Measurements from ENCODE around the gene KIF2A. TPM values are rescaled to one million over a fixed set of nuclear protein-coding genes. Genes with fewer than 3 reads are reported as not detected.

Gene KIF2A
- total RNA-seq, 3 donors from 2014 or later: 34.2 to 43.3 (median 41.8) TPM

DNA sequence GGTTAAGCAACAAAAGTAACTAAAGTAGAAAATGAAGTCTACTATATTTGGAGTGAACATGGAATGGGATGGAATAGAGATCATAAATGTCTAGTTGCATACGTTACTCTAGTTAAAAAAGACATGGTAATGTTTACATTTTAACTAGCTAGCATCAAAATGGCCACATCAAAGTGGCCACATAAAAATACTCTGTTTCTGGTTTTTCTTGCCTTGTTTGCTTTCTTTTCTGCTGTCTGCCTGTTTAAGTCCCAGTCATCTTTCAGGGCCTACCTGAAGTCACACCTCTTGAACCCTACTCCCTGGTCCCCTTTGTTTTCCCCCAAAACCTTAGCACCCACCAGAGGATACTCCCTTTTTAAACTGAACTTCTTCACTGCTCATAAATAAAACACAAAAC lies 6.4 kb upstream of the KIF2A start:
- Histone ChIP-seq H3K4me1 (ENCODE audit: low read depth) (no peaks in the 10 kb centered on the region), H3K9me3 (no peaks in the 10 kb centered on the region), H3K36me3 (ENCODE audit: low read depth) (no peaks in the 10 kb centered on the region), H3K4me3 (no peak overlapping the region)
- DNase-seq (no peak), ATAC-seq (no peak)
- TF ChIP-seq, protein P1, sequence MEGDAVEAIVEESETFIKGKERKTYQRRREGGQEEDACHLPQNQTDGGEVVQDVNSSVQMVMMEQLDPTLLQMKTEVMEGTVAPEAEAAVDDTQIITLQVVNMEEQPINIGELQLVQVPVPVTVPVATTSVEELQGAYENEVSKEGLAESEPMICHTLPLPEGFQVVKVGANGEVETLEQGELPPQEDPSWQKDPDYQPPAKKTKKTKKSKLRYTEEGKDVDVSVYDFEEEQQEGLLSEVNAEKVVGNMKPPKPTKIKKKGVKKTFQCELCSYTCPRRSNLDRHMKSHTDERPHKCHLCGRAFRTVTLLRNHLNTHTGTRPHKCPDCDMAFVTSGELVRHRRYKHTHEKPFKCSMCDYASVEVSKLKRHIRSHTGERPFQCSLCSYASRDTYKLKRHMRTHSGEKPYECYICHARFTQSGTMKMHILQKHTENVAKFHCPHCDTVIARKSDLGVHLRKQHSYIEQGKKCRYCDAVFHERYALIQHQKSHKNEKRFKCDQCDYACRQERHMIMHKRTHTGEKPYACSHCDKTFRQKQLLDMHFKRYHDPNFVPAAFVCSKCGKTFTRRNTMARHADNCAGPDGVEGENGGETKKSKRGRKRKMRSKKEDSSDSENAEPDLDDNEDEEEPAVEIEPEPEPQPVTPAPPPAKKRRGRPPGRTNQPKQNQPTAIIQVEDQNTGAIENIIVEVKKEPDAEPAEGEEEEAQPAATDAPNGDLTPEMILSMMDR (IDR thresholded peaks at IDR 0.05): no peak
- intact Hi-C loops (cut with DNase I, micrococcal nuclease): no loop called here

DNA sequence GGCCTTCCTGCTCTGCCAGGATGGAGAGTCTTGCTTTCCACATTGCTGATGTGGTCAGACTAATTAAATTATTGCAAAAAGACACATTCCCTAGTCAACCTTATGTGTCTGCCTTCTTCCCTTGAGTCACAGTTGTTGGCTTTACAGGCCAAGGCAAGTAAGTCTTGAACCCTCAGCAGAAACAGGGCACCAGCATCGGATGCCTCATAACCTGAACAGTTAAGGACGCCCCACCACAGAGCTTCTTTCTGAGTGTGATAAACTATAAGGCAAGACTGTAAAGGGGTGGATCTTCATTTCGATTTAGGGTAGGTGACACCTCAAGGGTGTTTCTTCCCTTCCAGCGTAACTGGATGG lies 670 bp upstream of the KIF2A start:
- DNase-seq (no peak), ATAC-seq (no peak)
- Histone ChIP-seq H3K36me3 (ENCODE audit: low read depth) (no peaks in the 10 kb centered on the region), H3K4me3 (no peak overlapping the region), H3K4me1 (ENCODE audit: low read depth) (no peaks in the 10 kb centered on the region), H3K9me3 (no peaks in the 10 kb centered on the region)
- intact Hi-C loops (cut with DNase I, micrococcal nuclease): no loop called here
- TF ChIP-seq, protein P1 (IDR thresholded peaks at IDR 0.05): no peak

DNA sequence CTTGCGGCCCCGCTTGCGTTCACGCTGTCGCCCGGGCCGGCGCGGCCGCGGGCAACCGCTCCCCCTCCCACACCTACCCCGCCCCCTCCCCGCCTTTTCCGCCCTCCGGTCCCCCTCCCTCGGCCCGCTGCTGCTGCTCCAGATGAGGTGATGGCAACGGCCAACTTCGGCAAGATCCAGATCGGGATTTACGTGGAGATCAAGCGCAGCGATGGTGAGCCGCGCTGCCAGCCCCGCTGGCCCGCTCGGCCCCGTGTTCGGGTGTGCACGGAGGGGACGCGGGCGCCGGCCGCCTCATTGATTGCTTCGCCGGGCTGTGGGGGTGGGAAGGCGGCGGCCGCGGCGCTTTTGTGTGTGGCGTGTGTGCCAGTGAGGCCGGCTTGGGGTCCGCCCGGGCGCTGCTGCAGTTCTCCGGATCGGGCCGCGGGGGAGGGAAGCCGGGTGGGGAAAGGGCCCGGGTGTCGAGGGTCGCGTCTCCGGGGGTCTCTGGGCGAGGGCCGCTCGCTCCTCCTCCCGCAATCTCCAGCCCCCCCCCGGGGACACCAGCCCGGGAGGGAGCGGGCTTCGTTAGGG lies 403 bp downstream of the KIF2A start:
- Histone ChIP-seq H3K4me3 (peak overlapping the region; percentile 94), H3K4me1 (ENCODE audit: low read depth) (no peaks in the 10 kb centered on the region), H3K9me3 (no peaks in the 10 kb centered on the region), H3K36me3 (ENCODE audit: low read depth) (no peaks in the 10 kb centered on the region)
- intact Hi-C loops (cut with DNase I, micrococcal nuclease): no loop called here
- TF ChIP-seq, protein P1 (IDR thresholded peaks at IDR 0.05): no peak
- ATAC-seq (peak; percentile 64), DNase-seq (peak in 1 of 3 donors; percentile 76)

DNA sequence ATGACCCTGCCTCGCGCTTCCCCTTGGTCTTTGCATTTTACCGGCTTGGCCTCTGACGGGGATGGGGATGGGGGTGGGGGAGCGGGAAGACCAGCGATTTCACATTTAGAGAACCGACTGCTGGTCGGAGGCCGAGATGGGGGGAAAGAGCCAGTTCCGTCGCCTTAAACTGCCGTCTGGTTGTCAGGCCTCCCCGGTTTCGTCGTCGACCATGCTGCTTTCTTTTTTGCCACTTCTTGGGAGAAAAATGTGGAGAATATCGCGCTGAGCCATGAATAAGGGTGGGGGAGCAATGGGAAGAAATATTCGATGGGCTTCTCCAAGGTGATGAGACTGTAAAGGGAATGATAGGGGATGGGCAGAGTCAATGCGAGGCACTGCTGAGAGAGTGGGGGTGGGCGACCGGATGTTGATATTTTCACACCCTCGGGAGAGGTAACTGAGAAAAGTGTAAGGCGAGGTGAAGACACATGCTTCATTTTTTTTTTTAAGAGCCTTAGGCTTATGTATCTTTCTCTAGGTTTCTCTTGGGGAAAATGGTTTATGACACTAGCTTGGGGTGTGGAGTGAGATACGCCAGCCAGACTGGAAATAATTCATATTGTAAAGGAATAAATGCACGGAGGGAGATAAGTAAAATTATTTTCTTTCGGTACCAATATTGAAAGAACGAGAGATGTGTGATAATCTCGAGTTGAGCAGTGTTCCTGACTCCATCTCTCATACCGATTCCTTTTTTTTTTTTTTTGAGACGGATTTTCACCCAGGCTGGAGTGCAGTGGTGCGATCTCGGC lies 1.1 kb downstream of the KIF2A start:
- H3K4me3 ChIP-seq: peak overlapping the region; percentile 94
- intact Hi-C loops (cut with DNase I, micrococcal nuclease): no loop called here
- peak; percentile 18 for ATAC-seq

DNA sequence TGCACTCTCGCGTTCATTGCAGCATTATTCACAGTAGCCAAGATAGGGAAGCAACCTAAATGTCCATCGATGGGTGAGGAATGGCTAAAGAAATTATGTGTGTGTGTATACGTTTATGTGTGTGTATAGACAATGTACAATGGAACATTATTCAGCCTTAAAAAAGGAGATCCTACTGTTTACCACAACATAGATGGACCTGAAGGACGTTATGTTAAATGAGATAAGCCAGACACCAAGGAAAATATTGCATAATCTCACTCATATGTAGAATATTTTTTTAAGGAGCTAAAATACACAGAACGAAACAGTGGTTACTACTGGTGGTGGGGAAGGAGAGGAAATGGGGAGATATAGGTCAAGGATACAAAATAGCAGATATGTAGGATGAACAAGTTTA lies 2.4 kb downstream of the KIF2A start:
- no peak overlapping the region for H3K4me3 ChIP-seq
- no peaks in the 10 kb centered on the region for H3K36me3 ChIP-seq (ENCODE audit: low read depth)
- no peak for DNase-seq
- no peak for ATAC-seq
- TF ChIP-seq, protein P1 (IDR thresholded peaks at IDR 0.05): no peak
- no peaks in the 10 kb centered on the region for H3K9me3 ChIP-seq
- intact Hi-C loops (cut with DNase I, micrococcal nuclease): no loop called here
- H3K4me1 ChIP-seq (ENCODE audit: low read depth): peaks cover 4% of the 10 kb centered on the region

More for the DNA sequence above, 1.1 kb downstream of the KIF2A start:
- peak; percentile 48 to 54 (median 52) for DNase-seq
- TF ChIP-seq, protein P1 (IDR thresholded peaks at IDR 0.05): no peak
- Histone ChIP-seq H3K4me1 (ENCODE audit: low read depth) (no peaks in the 10 kb centered on the region), H3K36me3 (ENCODE audit: low read depth) (no peaks in the 10 kb centered on the region), H3K9me3 (no peaks in the 10 kb centered on the region)
